K562 (cell line): ENCODE results near the gene EEF2. TPM values are rescaled to one million over a fixed set of nuclear protein-coding genes. Genes with fewer than 3 reads are reported as not detected.

Source experiments
- ATAC-seq: fragments of 200-7000 bp; cut with Tn5 transposase; 3 replicates; pipeline ENCODE4 v1.9.1; 2020; ENCODE audit warnings: moderate library complexity
- BruUV-seq: library from RNA; stranded (reverse); fragments of 400-500 nt; replicated peaks from 2 replicates; lab custom pipeline; 2021; lab: Mats Ljungman, UMichigan
- CTCF ChIA-PET: fragments of 300-600 bp; formaldehyde crosslinking; extraction: SDS; loops from one replicate; lab custom pipeline; 2021; ENCODE audit warnings: low intra/inter-chr PET ratio; lab: Yijun Ruan, JAX
- POLR2A ChIA-PET: fragments of 300-600, 350-650 bp; sonication (Branson Sonifier 250); formaldehyde crosslinking; extraction: SDS; loops from one replicate; lab custom pipeline; 2021; ENCODE audit warnings: antibody characterized with exemption, inconsistent platforms; lab: Yijun Ruan, JAX
- DNase-seq, 4 experiments: peaks; one replicate each; pipeline versions ENCODE4 v3.0.0 to v3.0.0-alpha.2; 2011 to 2018; ENCODE audit warnings: low spot score in 3 of 4, mixed read lengths in 3 of 4; ENCODE audit errors: extremely low read depth in 1 of 4
- FAIRE-seq: peaks from 2 replicates; lab custom pipeline; 2011; peaks lifted over from hg19 to GRCh38; lab: Jason Lieb, UNC
- H2AFZ ChIP-seq: 2 replicates; pipeline ENCODE4 v1.6.0; 2011; ENCODE audit warnings: low read depth, low read length, control low read depth, inconsistent platforms
- H3K27ac ChIP-seq: fragments of 200-600 bp; 3 replicates; pipeline ENCODE4 v1.8.0; 2011; ENCODE audit warnings: low read depth, mild to moderate bottlenecking, control low read depth, inconsistent platforms, low read length, moderate library complexity, mixed read lengths; ENCODE audit errors: extremely low read depth
- H3K27me3 ChIP-seq, 2 experiments: fragments of 300-600 bp in 1 of 2; 2 replicates in 1 of 2; 3 replicates in 1 of 2; pipeline versions ENCODE4 v1.6.0 to v1.8.0; 2011; ENCODE audit warnings: inconsistent platforms in 2 of 2, low read length in 2 of 2, mild to moderate bottlenecking in 1 of 2, mixed read lengths in 1 of 2, moderate library complexity in 1 of 2; ENCODE audit not compliant: control insufficient read depth in 2 of 2, insufficient read depth in 2 of 2
- H3K36me3 ChIP-seq: fragments of 300-600 bp; 3 replicates; pipeline ENCODE4 v1.8.0; 2011; ENCODE audit warnings: mild to moderate bottlenecking, low read length, inconsistent platforms; ENCODE audit not compliant: control insufficient read depth, insufficient read depth
- H3K4me1 ChIP-seq, 2 experiments: fragments of 200-600 bp in 1 of 2; replicated peaks in 1 of 2; 2 replicates in 1 of 2; 3 replicates in 1 of 2; pipeline versions ENCODE4 v1.5.1 to v1.8.0; 2011; ENCODE audit warnings: inconsistent platforms in 2 of 2, low read length in 2 of 2, mild to moderate bottlenecking in 1 of 2, mixed read lengths in 1 of 2, moderate library complexity in 1 of 2; ENCODE audit not compliant: control insufficient read depth in 2 of 2, insufficient read depth in 2 of 2
- H3K4me2 ChIP-seq: 2 replicates; pipeline ENCODE4 v1.6.1; 2011; ENCODE audit warnings: low read length, control low read depth, inconsistent platforms, mixed read lengths; ENCODE audit not compliant: insufficient read depth
- H3K4me3 ChIP-seq: fragments of 200-600 bp; sonication (generic), shearing (Covaris generic); 2 replicates; pipeline ENCODE4 v1.5.1; 2016; ENCODE audit warnings: control low read depth, inconsistent platforms
- H3K79me2 ChIP-seq: fragments of 200-600 bp; 3 replicates; pipeline ENCODE4 v1.8.0; 2011; ENCODE audit warnings: low read length, inconsistent platforms; ENCODE audit not compliant: control insufficient read depth, insufficient read depth
- H3K9ac ChIP-seq, 2 experiments: 2 replicates each; pipeline versions ENCODE4 v1.6.0 to v1.6.1; 2011; ENCODE audit warnings: low read depth in 2 of 2, low read length in 2 of 2, control low read depth in 1 of 2, inconsistent platforms in 1 of 2, mild to moderate bottlenecking in 1 of 2, mixed read lengths in 1 of 2; ENCODE audit not compliant: insufficient read depth in 1 of 2
- H3K9me1 ChIP-seq: one replicate; pipeline ENCODE4 v1.6.0; 2011; ENCODE audit warnings: inconsistent platforms, mild to moderate bottlenecking, low read length, moderate library complexity; ENCODE audit not compliant: control insufficient read depth, insufficient read depth
- H3K9me3 ChIP-seq: replicated peaks from 2 replicates; pipeline ENCODE4 v1.5.1; 2011; ENCODE audit warnings: low read depth, low read length, inconsistent platforms; ENCODE audit not compliant: control insufficient read depth, insufficient read depth
- H4K20me1 ChIP-seq: replicated peaks from 2 replicates; pipeline ENCODE4 v1.6.1; 2011; ENCODE audit warnings: low read length, inconsistent platforms, mixed read lengths; ENCODE audit not compliant: control insufficient read depth, insufficient read depth
- TFAP4 ChIP-seq: sonication (generic); formaldehyde crosslinking; IDR thresholded peaks from 2 replicates; pipeline ENCODE4 v1.8.0; 2022; ENCODE audit warnings: missing genetic modification reagents, mild to moderate bottlenecking, moderate library complexity, borderline replicate concordance
- ZZZ3 ChIP-seq: fragments of 450-650 bp; IDR thresholded peaks from 2 replicates; pipeline ENCODE4 v1.6.1; 2016; ENCODE audit warnings: antibody characterized with exemption, mild to moderate bottlenecking, moderate library complexity
- WGBS: fragments of 100-300 bp; shearing (Covaris generic); methylation state at CpG from one replicate; pipeline ENCODE4 v1.1.6; 2016; ENCODE audit warnings: low coverage, mixed read lengths; ENCODE audit not compliant: insufficient coverage; ENCODE audit errors: missing lambda C conversion rate; 5-methylcytosine and 5-hydroxymethylcytosine counted together
- in situ Hi-C: fragments of 300-500 bp; cut with MboI; formaldehyde crosslinking; loops from 4 replicates; pipeline ENCODE4 v1.15.0; 2018; ENCODE audit warnings: inconsistent platforms, mixed read lengths
- intact Hi-C: fragments of 100-400 bp; cut with micrococcal nuclease; formaldehyde crosslinking; loops from 2 replicates; pipeline ENCODE4 v1.14.2; 2022
- polyA plus RNA-seq, 8 experiments: library from polyadenylated mRNA; depleted of rRNA in 4 of 8; stranded (reverse) in 5 of 8; unstranded in 3 of 8; fragments of >200 nt; fragmentation: Nextera tagmentation in 2 of 8; fragmentation: Illumina TruSeq in 1 of 8; extraction: Ambion mirVana in 2 of 8; extraction: Trizol in 1 of 8; gene quantifications; 2 replicates each; pipeline versions ENCODE4 v1.2.1 to v1.2.3, GENCODE V29; 2011 to 2014; ENCODE audit warnings: inconsistent platforms in 1 of 8, missing spikeins in 1 of 8
- total RNA-seq, 7 experiments: library from RNA; depleted of rRNA in 6 of 7; stranded (reverse); fragments of >200 nt in 6 of 7; fragmentation: Illumina TruSeq in 2 of 7; extraction: Trizol in 2 of 7; gene quantifications; 2 replicates each; pipeline versions ENCODE4 v1.2.1 to v1.2.3, GENCODE V29; 2011 to 2021; ENCODE audit warnings: low replicate concordance in 1 of 7

The EEF2 gene
- total and polyA plus RNA-seq, 9 of the 15 experiments (the other 6 are each of a cell fraction or from before 2014, with no cell fraction given), result 372 to 3,003 (median 1,453) TPM

- ChIA-PET CTCF (no interaction called here), POLR2A (no interaction called here)
- Histone ChIP-seq H3K4me1 (peaks cover 0 to 79% of the 10 kb centered on the region in 2 experiments; a peak in 2 of 5 replicates), H3K4me2 (no peak overlapping the region), H3K9me1 (no peaks in the 10 kb centered on the region), H2AFZ (no peak overlapping the region), H3K79me2 (peaks cover 35% of the 10 kb centered on the region; the same call in 2 of the 3 replicates), H3K27ac (no peak overlapping the region), H3K9ac (peak overlapping the region in 1 of 2 experiments; percentile 75; a peak in 2 of 4 replicates), H3K9me3 (no peaks in the 10 kb centered on the region), H3K36me3 (peaks cover 69% of the 10 kb centered on the region; the same call in 1 of the 3 replicates), H3K4me3 (no peak overlapping the region), H4K20me1 (peaks cover 33% of the 10 kb centered on the region; the same call in 1 of the 2 replicates), H3K27me3 (no peaks in the 10 kb centered on the region)
- in situ Hi-C loops, result no loop called here
- intact Hi-C loops, result no loop called here
- TF ChIP-seq TFAP4 (CRISPR knock-in tag) (0 out of 2 replicates have a peak, but pooled peaks have one; percentile 15), ZZZ3 (no peak)
- BruUV-seq, result no TSS peak
- 79% methylated on average over 18 of the region's 25 CpGs for WGBS
- peak; percentile 67 for FAIRE-seq
- ATAC-seq, result peak; percentile 92
- DNase-seq, result peak; percentile 36 to 69 (median 55)
Observed at GRCh38 chr19:4014541-4015491, 29.6 kb upstream of the EEF2 start.
